HepG2 (cell line): ENCODE results near the gene MMP28. TPM values are rescaled to one million over a fixed set of nuclear protein-coding genes. Genes with fewer than 3 reads are reported as not detected.

ENCODE experiments used
- CHD2 ChIP-seq: IDR thresholded peaks from 2 replicates; pipeline ENCODE4 v1.6.1; 2011; ENCODE audit warnings: low read depth, low read length, improper control_type of control experiment
- E2F2 ChIP-seq: sonication (generic); formaldehyde crosslinking; IDR thresholded peaks from 2 replicates; pipeline ENCODE4 v1.4.0; 2020; ENCODE audit warnings: missing genetic modification reagents, borderline replicate concordance
- E2F5 ChIP-seq: sonication (generic); formaldehyde crosslinking; conservative IDR thresholded peaks from 2 replicates; pipeline ENCODE4 v1.4.0; 2020; ENCODE audit warnings: missing genetic modification reagents
- EEA1 ChIP-seq: sonication (generic); formaldehyde crosslinking; IDR thresholded peaks from 2 replicates; pipeline ENCODE4 v1.5.1; 2020; ENCODE audit warnings: mild to moderate bottlenecking, missing genetic modification reagents, borderline replicate concordance
- FOXM1 ChIP-seq: sonication (generic); formaldehyde crosslinking; IDR thresholded peaks from 2 replicates; pipeline ENCODE4 v1.5.0; 2020; ENCODE audit warnings: missing genetic modification reagents
- IRF1 ChIP-seq: sonication (generic); formaldehyde crosslinking; IDR thresholded peaks from 2 replicates; pipeline ENCODE4 v1.4.0; 2020; ENCODE audit warnings: low read depth, mild to moderate bottlenecking, missing genetic modification reagents
- KAT2B ChIP-seq: fragments of 150-350 bp; IDR thresholded peaks from 2 replicates; pipeline ENCODE4 v1.6.1; 2014; ENCODE audit warnings: low read depth, low read length, borderline replicate concordance
- MBD4 ChIP-seq: IDR thresholded peaks from 2 replicates; pipeline ENCODE4 v1.6.1; 2012; ENCODE audit warnings: low read length, inconsistent platforms, borderline replicate concordance
- NFKB2 ChIP-seq: sonication (generic); formaldehyde crosslinking; IDR thresholded peaks from 2 replicates; pipeline ENCODE4 v1.4.0; 2020; ENCODE audit warnings: missing genetic modification reagents, borderline replicate concordance
- PCBP1 ChIP-seq: fragments of 200-400 bp; formaldehyde crosslinking; IDR thresholded peaks from 2 replicates; pipeline ENCODE4 v1.6.1; 2017; ENCODE audit warnings: mild to moderate bottlenecking, low read depth, low read length, borderline replicate concordance
- POGZ ChIP-seq: sonication (generic); formaldehyde crosslinking; IDR thresholded peaks from 2 replicates; pipeline ENCODE4 v1.4.0; 2020; ENCODE audit warnings: mild to moderate bottlenecking, missing genetic modification reagents
- SP140L ChIP-seq: sonication (generic); formaldehyde crosslinking; IDR thresholded peaks from 2 replicates; pipeline ENCODE4 v1.4.0; 2020; ENCODE audit warnings: missing genetic modification reagents, borderline replicate concordance
- U2AF1 ChIP-seq: fragments of 200-400 bp; formaldehyde crosslinking; optimal IDR thresholded peaks from 2 replicates; pipeline ENCODE3; 2017; ENCODE audit warnings: mild to moderate bottlenecking, low read depth, low read length
- ZNF713 ChIP-seq: sonication (generic); formaldehyde crosslinking; IDR thresholded peaks from 2 replicates; pipeline ENCODE4 v1.4.0; 2020; ENCODE audit warnings: mild to moderate bottlenecking, missing genetic modification reagents
- ZNF749 ChIP-seq: sonication (generic); formaldehyde crosslinking; IDR thresholded peaks from 2 replicates; pipeline ENCODE4 v1.8.0; 2022; ENCODE audit warnings: mild to moderate bottlenecking, missing genetic modification reagents, moderate library complexity, borderline replicate concordance
- ZNF766 ChIP-seq: sonication (generic); formaldehyde crosslinking; IDR thresholded peaks from 2 replicates; pipeline ENCODE4 v1.5.0; 2020; ENCODE audit warnings: missing genetic modification reagents, borderline replicate concordance
- ZNF777 ChIP-seq: sonication (generic); formaldehyde crosslinking; IDR thresholded peaks from 2 replicates; pipeline ENCODE4 v1.4.0; 2020; ENCODE audit warnings: missing genetic modification reagents
- ZNF879 ChIP-seq: sonication (generic); formaldehyde crosslinking; IDR thresholded peaks from 2 replicates; pipeline ENCODE4 v1.8.1; 2023; ENCODE audit warnings: missing genetic modification reagents
- polyA plus RNA-seq, 8 experiments: library from polyadenylated mRNA; depleted of rRNA in 3 of 8; stranded (reverse) in 7 of 8; unstranded in 1 of 8; fragments of >200 nt; fragmentation: Illumina TruSeq in 4 of 8; extraction: Trizol in 4 of 8; gene quantifications; 2 replicates each; pipeline versions ENCODE4 v1.2.1 to v1.2.3, GENCODE V29; 2011 to 2016; ENCODE audit warnings: low read depth in 4 of 8, missing spikeins in 1 of 8, mixed read lengths in 1 of 8; ENCODE audit not compliant: insufficient read depth in 1 of 8
- total RNA-seq, 5 experiments: library from RNA; depleted of rRNA; stranded (reverse); fragments of >200 nt; fragmentation: Illumina TruSeq; extraction: Trizol; gene quantifications; 2 replicates each; pipeline ENCODE4 v1.2.3, GENCODE V29; 2016; ENCODE audit warnings: low read depth in 1 of 5
- TF ChIP-seq, protein P1 (sequence below): IDR thresholded peaks from 2 replicates; pipeline ENCODE4 v1.6.1; 2016; ENCODE audit warnings: low read depth
- TF ChIP-seq, protein P2 (sequence below), 2 experiments: sonication (generic) in 1 of 2; formaldehyde crosslinking in 1 of 2; IDR thresholded peaks; 2 replicates each; pipeline versions ENCODE4 v1.4.0 to v1.6.1; 2016 to 2020; ENCODE audit warnings: borderline replicate concordance in 1 of 2, low read depth in 1 of 2, mild to moderate bottlenecking in 1 of 2, missing genetic modification reagents in 1 of 2

The MMP28 gene
- total and polyA plus RNA-seq, 2 of the 13 experiments (the other 11 are each of a cell fraction or from before 2014, with no cell fraction given) = not detected

DNA sequence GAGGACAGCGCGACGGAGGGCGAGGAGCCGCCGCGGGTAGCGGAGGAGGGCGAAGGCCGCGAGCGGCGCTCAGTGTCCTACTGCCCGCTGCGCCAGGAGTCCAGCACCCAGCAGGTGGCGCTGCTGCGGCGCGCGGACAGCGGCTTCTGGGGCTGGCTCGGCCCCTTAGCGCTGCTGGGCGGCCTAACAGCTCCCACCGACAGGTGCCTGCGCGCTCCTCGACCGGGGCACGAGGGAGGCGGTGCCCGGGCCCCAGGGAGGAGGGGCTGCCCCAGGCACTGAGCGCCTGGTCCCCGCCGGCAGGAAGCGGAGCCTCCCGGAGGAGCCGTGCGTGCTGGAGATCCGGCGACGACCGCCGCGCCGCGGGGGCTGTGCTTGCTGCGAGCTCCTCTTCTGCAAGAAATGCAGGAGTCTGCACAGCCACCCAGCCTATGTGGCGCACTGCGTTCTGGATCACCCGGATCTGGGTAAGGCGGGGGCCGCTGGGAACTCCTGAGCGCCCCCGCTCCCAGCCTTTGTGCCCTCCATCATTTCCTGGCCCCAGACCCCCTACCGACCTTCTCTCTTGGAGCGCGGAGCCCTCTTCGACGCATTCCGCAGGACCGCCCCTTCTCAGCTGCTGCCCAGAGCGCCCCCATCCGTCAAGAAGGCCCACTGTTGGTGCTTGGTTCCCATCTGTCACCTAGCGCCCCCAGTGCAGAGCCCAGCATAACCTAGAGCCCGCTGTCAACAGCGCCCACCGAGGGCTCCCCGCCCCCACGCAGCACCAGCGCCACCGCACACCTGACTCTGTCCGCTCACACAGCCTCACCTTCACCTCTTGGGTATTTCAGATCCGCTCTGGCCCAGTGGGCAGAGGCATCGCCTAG lies 31.1 kb downstream of the MMP28 start (continued):
- TF ChIP-seq, protein P1, sequence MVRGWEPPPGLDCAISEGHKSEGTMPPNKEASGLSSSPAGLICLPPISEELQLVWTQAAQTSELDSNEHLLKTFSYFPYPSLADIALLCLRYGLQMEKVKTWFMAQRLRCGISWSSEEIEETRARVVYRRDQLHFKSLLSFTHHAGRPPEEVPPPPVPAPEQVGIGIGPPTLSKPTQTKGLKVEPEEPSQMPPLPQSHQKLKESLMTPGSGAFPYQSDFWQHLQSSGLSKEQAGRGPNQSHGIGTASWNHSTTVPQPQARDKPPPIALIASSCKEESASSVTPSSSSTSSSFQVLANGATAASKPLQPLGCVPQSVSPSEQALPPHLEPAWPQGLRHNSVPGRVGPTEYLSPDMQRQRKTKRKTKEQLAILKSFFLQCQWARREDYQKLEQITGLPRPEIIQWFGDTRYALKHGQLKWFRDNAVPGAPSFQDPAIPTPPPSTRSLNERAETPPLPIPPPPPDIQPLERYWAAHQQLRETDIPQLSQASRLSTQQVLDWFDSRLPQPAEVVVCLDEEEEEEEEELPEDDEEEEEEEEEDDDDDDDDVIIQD (CRISPR knock-in tag) = peak; percentile 65; the same call in 1 of the 2 replicates
- TF ChIP-seq MBD4 (no peak), IRF1 (0 out of 2 replicates have a peak, but pooled peaks have one; percentile 65), EEA1 (CRISPR knock-in tag) (no peak), ZNF777 (peak; percentile 98), ZNF713 (CRISPR knock-in tag) (no peak), ZNF879 (CRISPR knock-in tag) (0 out of 2 replicates have a peak, but pooled peaks have one; percentile 71), E2F5 (CRISPR knock-in tag) (0 out of 2 replicates have a peak, but pooled peaks have one; percentile 46), SP140L (CRISPR knock-in tag) (no peak), ZNF766 (CRISPR knock-in tag) (0 out of 2 replicates have a peak, but pooled peaks have one; percentile 78), CHD2 (no peak), KAT2B (no peak), E2F2 (CRISPR knock-in tag) (no peak), POGZ (CRISPR knock-in tag) (peak; percentile 77), U2AF1 (no peak), PCBP1 (no peak; the same call in 1 of the 2 replicates), FOXM1 (CRISPR knock-in tag) (no peak), NFKB2 (CRISPR knock-in tag) (peak; percentile 85), ZNF749 (CRISPR knock-in tag) (peak; percentile 88)
- TF ChIP-seq, protein P2, sequence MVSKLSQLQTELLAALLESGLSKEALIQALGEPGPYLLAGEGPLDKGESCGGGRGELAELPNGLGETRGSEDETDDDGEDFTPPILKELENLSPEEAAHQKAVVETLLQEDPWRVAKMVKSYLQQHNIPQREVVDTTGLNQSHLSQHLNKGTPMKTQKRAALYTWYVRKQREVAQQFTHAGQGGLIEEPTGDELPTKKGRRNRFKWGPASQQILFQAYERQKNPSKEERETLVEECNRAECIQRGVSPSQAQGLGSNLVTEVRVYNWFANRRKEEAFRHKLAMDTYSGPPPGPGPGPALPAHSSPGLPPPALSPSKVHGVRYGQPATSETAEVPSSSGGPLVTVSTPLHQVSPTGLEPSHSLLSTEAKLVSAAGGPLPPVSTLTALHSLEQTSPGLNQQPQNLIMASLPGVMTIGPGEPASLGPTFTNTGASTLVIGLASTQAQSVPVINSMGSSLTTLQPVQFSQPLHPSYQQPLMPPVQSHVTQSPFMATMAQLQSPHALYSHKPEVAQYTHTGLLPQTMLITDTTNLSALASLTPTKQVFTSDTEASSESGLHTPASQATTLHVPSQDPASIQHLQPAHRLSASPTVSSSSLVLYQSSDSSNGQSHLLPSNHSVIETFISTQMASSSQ (IDR thresholded peaks at IDR 0.05; ENCODE audit: low read depth) = no peak
- TF ChIP-seq, protein P2 (CRISPR knock-in tag; IDR thresholded peaks at IDR 0.05; ENCODE audit: borderline replicate concordance) = peak; percentile 74
